Lung (tissue), 12 donors: ENCODE measurements around the gene CDK12. TPM values are rescaled to one million over a fixed set of nuclear protein-coding genes. Genes with fewer than 3 reads are reported as not detected.
A peak's percentile ranks its signal among the peaks of the same experiment; 100 is the strongest.

Experiments
- ATAC-seq: fragments of 200-7000 bp; cut with Tn5 transposase; one replicate; pipeline ENCODE4 v1.9.1; 2020; ENCODE audit warnings: moderate number of reproducible peaks; ENCODE audit not compliant: insufficient read depth, low FRiP score
- DNase-seq, 3 donors: peaks; one replicate each; pipeline ENCODE4 v3.0.0-alpha.2; 2013 to 2017
- H3K27ac ChIP-seq, 2 donors: one replicate each; pipeline ENCODE4 v1.5.1; 2013; ENCODE audit warnings: mild to moderate bottlenecking in 2 of 2, moderate library complexity in 2 of 2, control low read depth in 1 of 2, inconsistent platforms in 1 of 2, low read depth in 1 of 2, low read length in 1 of 2
- H3K27me3 ChIP-seq, 3 donors: one replicate each; pipeline ENCODE4 v1.5.1; 2013; ENCODE audit warnings: low read length in 2 of 3; ENCODE audit not compliant: control insufficient read depth in 3 of 3, insufficient read depth in 3 of 3
- H3K36me3 ChIP-seq, 4 donors: one replicate each; pipeline ENCODE4 v1.5.1; 2013; ENCODE audit warnings: low read length in 4 of 4, mild to moderate bottlenecking in 1 of 4, moderate library complexity in 1 of 4; ENCODE audit not compliant: control insufficient read depth in 4 of 4, insufficient read depth in 4 of 4
- H3K4me1 ChIP-seq, 5 donors: one replicate each; pipeline ENCODE4 v1.5.1; 2013; ENCODE audit warnings: low read length in 5 of 5, mild to moderate bottlenecking in 2 of 5, moderate library complexity in 1 of 5; ENCODE audit not compliant: control insufficient read depth in 5 of 5, insufficient read depth in 5 of 5
- H3K4me3 ChIP-seq: one replicate; pipeline ENCODE4 v1.5.1; 2013; ENCODE audit warnings: mild to moderate bottlenecking, control low read depth, moderate library complexity
- H3K9ac ChIP-seq, 2 donors: one replicate each; pipeline ENCODE4 v1.5.1; 2013; ENCODE audit warnings: low read length in 2 of 2, control low read depth in 1 of 2; ENCODE audit not compliant: insufficient read depth in 1 of 2
- H3K9me3 ChIP-seq, 4 donors: one replicate each; pipeline ENCODE4 v1.5.1; 2013; ENCODE audit warnings: low read length in 3 of 4, mild to moderate bottlenecking in 1 of 4, moderate library complexity in 1 of 4; ENCODE audit not compliant: control insufficient read depth in 4 of 4, insufficient read depth in 3 of 4
- WGBS, 2 donors: extraction: QIAGEN DNeasy Blood & Tissue Kit; methylation state at CpG; one replicate each; pipeline ENCODE4 v1.1.7; 2013; 5-methylcytosine and 5-hydroxymethylcytosine counted together
- polyA plus RNA-seq, 2 donors: library from polyadenylated mRNA; stranded (reverse); fragments of 200-250 nt; gene quantifications; one replicate each; pipeline ENCODE4 v1.2.1, GENCODE V29; 2013
- total RNA-seq, 2 donors: library from RNA; depleted of rRNA in 1 of 2; stranded (reverse); fragments of >200 nt in 1 of 2; gene quantifications; one replicate each; pipeline ENCODE4 v1.2.1, GENCODE V29; 2014 to 2021
- TF ChIP-seq, protein P1 (sequence below): IDR thresholded peaks from 2 replicates; pipeline ENCODE4 v1.5.1; 2012; ENCODE audit warnings: mild to moderate bottlenecking; ENCODE audit errors: control extremely low read depth, extremely low read depth
- donor health status: control.
- donor health status: control.
- donor health status: Bipolar disorder and iron deficiency.
- donor health status: healthy.
- donor health status: DM: yes; HTN: yes; CAD: no.

CDK12 gene
- total and polyA plus RNA-seq, 4 donors = 12.3 to 56.2 (median 35.5) TPM

DNA sequence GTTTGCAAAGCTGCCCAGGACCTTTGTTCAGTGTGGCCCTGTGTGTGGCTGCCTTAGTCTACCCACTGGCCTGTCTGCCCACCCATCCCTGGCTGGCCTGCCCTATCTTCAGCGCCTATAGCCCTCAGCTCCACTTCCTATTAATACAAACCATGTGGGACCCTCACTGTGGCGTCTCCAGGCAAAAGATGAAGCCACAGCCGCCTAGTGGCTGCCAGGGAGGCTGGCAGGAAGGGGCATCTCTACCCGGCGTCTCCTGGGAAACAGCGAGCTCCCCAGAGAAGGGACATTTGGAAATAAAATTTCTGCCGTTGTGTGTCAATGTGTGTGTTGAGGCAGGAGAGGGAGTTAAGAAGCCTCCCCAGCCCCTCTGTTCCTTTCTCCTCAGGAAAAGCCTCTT lies 114.9 kb downstream of the CDK12 start:
- Histone ChIP-seq H3K9me3 (peaks cover 0 to 1% (median 0%) of the 10 kb centered on the region in 4 donors), H3K9ac (no peak overlapping the region), H3K36me3 (no peaks in the 10 kb centered on the region), H3K4me1 (peaks cover 0 to 22% (median 10%) of the 10 kb centered on the region in 5 donors), H3K27me3 (no peaks in the 10 kb centered on the region), H3K4me3 (no peak overlapping the region), H3K27ac (no peak overlapping the region)
- WGBS, 2 donors = 23 to 38% methylated on average over 7 of the region's 7 CpGs
- ATAC-seq = no peak
- TF ChIP-seq, protein P1, sequence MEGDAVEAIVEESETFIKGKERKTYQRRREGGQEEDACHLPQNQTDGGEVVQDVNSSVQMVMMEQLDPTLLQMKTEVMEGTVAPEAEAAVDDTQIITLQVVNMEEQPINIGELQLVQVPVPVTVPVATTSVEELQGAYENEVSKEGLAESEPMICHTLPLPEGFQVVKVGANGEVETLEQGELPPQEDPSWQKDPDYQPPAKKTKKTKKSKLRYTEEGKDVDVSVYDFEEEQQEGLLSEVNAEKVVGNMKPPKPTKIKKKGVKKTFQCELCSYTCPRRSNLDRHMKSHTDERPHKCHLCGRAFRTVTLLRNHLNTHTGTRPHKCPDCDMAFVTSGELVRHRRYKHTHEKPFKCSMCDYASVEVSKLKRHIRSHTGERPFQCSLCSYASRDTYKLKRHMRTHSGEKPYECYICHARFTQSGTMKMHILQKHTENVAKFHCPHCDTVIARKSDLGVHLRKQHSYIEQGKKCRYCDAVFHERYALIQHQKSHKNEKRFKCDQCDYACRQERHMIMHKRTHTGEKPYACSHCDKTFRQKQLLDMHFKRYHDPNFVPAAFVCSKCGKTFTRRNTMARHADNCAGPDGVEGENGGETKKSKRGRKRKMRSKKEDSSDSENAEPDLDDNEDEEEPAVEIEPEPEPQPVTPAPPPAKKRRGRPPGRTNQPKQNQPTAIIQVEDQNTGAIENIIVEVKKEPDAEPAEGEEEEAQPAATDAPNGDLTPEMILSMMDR = no peak
- peak in 1 of 3 donors; percentile 20 for DNase-seq

DNA sequence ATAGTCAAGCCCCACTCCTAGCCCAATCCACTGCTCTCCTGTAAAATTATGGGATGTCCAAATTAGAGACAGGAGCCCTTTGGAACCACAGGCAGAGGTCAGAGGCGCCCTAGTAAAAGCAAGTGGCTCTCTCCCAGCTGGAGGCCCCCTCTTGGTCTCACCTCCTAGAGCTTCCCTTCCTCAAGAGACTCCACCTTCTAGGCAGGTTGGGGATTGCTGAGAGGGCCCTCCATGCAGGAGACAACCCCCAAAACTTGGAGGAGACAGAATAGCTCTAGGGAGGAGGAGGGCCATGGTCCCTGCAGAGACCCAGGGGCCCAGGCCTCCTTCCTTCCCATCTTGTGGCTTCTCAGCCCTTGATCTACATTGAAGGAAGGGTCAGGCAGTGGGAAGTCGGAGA lies 117.0 kb downstream of the CDK12 start:
- TF ChIP-seq, protein P1 = no peak
- 83 to 86% methylated on average over 2 of the region's 2 CpGs for WGBS, 2 donors
- H3K27me3 ChIP-seq = no peaks in the 10 kb centered on the region
- H3K4me3 ChIP-seq = no peak overlapping the region
- ATAC-seq (no peak), DNase-seq (no peak)
- H3K9ac ChIP-seq = no peak overlapping the region
- peaks cover 0 to 22% (median 10%) of the 10 kb centered on the region in 5 donors for H3K4me1 ChIP-seq
- H3K9me3 ChIP-seq = no peaks in the 10 kb centered on the region
- H3K36me3 ChIP-seq = no peaks in the 10 kb centered on the region
- H3K27ac ChIP-seq = no peak overlapping the region

DNA sequence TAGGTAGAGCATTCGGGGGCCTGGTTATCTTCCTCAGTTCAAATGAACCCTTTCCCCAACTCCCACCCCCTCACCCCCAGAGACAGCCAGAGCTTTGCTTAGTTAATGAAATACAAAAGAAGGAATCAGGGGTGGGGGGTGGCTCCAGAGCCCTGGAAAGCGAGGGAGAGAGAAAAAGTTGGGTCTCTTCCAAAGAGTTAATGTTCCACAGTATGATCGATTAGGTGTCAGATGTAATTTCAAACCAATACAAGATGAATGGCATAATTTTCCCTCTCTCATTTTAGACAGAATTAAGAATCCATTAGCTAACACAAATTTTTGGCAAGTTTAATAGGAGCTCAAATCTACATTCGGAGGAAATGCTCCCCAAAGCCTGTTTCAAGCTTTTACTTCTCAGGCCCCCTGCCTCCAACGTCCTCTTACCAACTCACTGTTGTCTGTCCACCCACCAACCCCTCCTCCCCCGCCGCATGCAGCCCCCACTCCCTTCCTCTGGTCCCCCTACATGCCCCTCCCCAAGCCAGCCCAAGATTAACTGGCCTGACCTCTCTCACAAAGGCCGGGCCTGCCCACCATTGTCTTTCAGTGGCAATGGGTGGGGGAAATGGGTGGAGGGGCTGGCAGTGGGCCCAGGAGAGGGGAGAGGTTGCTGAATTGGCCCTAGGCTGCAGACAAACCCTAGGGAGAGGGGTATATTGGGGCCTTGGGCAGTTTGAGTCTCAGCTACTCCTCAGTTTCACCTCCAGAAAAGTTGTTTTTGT lies 118.2 kb downstream of the CDK12 start:
- no peaks in the 10 kb centered on the region for H3K9me3 ChIP-seq
- WGBS, 2 donors = 54 to 68% methylated on average over 8 of the region's 8 CpGs
- H3K36me3 ChIP-seq = no peaks in the 10 kb centered on the region
- H3K9ac ChIP-seq = no peak overlapping the region
- TF ChIP-seq, protein P1 = no peak
- DNase-seq (peak; percentile 74 to 83 (median 76)), ATAC-seq (no peak)
- no peak overlapping the region for H3K27ac ChIP-seq
- no peak overlapping the region for H3K4me3 ChIP-seq
- no peaks in the 10 kb centered on the region for H3K27me3 ChIP-seq
- peaks cover 0 to 17% (median 10%) of the 10 kb centered on the region in 5 donors for H3K4me1 ChIP-seq
